SH-SY5Y (cell line): Measurements from ENCODE around the gene WDR91.

Experiments
- GATA2 ChIP-seq: IDR thresholded peaks from 2 replicates; pipeline ENCODE4 v1.6.1; 2011; ENCODE audit warnings: mild to moderate bottlenecking, low read depth, low read length
- GATA3 ChIP-seq: IDR thresholded peaks from 2 replicates; pipeline ENCODE4 v1.6.1; 2011; ENCODE audit warnings: low read depth, mild to moderate bottlenecking, low read length, moderate library complexity

Gene WDR91

DNA sequence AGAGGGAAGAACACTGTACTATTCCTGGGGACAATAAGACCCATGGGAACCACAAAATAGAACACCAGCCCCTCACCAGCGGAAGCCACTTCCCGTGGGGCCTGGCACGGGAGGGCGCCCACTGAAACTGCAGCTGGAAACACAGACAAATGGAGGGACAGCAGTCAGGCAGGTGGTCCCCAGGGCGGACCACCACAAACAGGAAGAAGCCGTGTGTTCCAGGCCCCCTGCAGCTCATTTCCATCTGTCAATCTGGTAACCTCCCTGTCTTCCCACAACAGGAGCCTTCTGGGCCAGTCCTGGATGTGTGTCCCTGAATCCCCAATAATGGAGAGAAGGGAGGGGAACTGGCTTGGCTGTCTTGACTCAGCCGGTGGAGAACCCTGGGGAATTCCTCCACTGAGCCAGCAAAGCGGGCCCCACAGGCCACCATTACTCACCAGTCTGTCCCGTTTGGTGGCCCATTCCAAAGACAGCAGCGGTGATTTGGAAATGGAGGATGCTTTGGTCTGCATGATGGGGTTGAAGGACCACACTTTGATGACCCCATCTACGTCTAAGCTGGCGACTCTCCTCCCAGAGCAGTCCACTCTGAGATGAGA, 16.7 kb downstream of the WDR91 start:
- TF ChIP-seq GATA2 (no peak), GATA3 (no peak)

DNA sequence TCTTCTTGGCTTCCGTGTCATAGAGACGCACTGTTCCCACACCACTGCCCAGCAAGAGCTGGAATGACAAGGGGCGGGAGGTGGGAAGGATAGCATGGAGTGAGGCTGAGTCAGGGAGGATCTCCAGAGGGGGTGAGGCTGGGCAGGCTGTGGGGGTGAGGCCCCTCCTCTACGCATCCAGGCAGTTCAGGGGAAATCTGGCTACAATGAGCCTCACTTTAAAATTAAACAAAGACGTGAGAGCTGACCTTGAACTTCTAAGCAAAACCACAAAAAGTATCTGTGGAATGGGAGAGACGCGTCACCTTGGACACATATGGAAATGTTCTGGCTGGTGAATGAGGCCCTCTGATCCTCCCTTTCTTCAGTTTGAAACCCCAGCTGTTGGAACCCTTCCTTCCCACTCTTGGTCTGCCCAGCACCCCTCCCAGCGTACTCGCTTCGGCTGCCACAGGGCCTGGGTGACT, 17.7 kb downstream of the WDR91 start:
- no peak for TF ChIP-seq GATA3
- TF ChIP-seq GATA2 = no peak

- TF ChIP-seq GATA2 (no peak), GATA3 (no peak)
Measured at GRCh38 chr7:135192914-135193536, 18.3 kb downstream of the WDR91 start.

GRCh38 chr7:135190703-135191102, 20.6 kb downstream of the WDR91 start:
- TF ChIP-seq GATA2 = no peak
- no peak for TF ChIP-seq GATA3

DNA sequence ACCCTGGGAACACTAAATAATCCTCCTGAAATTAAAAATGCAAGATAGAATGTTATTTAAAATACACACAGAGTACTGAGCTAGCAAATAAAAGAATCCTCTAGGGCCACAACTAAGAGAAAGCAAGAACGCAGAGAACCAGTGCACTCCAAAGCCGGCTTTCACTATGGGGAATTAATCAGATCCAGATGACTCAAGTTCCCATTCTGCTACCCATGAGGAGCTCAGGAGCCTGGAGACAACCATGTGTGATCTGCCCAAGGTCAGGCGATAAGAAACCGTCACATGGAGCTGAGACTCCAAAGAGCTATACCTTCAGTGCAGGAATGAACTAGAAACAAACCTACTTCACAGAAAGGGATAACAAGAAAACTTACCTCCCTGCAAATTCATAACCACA, 21.4 kb downstream of the WDR91 start:
- TF ChIP-seq GATA3 = no peak
- no peak for TF ChIP-seq GATA2

GRCh38 chr7:135189221-135189662, 22.1 kb downstream of the WDR91 start:
- no peak for TF ChIP-seq GATA3
- no peak for TF ChIP-seq GATA2

DNA sequence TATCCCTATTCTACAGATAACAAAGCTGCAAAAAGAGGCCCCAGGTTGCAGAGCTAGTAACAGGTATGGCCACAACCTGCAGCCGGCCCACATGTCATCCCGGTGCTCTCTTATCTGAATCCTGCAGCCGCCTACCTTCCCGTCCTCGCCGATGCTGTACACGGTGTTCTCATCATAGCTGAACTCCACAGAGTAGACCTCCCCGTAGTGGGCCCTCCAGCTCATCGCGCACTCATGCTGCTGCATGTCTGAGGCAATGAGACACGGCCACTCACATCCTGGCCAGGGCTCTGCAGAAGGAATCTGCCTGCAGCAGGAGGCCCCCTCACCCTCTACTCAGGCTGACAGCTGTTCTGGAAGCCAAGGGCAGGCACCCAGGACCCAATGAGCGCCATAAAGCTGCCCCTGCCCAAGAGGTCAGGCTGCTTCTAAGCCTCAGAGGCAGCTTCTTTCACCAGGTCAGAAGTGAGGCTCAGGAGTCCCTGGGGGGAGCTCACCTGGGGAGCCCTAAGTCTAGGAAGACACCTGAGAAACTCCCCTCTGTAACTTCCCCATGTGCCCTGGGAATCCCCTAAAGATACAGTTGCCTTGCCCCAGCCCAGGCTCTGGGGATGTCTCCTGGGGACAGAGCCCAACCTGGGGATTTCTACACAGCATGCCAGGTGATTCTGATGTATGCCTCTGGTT, 22.9 kb downstream of the WDR91 start:
- TF ChIP-seq GATA3 = no peak
- TF ChIP-seq GATA2 = no peak

DNA sequence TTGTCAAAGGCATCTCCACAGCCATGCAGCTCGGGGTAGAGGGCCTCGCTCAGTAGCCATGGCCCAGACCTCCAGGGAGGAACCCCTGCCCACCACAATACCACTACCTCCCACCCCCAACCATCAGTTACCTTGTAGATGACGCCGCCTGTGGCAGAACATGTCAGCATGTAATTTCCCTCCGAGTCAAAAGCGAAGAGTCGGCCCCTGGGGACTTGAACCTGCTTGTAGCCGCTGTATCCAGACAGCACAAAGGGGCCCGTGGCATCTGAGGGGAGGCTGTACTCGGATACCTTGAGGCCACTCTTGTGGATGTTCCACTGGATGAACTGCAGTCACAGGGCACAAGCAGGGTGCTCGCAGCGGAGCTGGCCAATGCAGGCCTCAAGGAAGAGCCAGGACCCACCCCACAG, 24.5 kb downstream of the WDR91 start:
- no peak for TF ChIP-seq GATA2
- no peak for TF ChIP-seq GATA3

- no peak for TF ChIP-seq GATA3
- no peak for TF ChIP-seq GATA2
Measured at GRCh38 chr7:135186261-135186540, 25.1 kb downstream of the WDR91 start.

DNA sequence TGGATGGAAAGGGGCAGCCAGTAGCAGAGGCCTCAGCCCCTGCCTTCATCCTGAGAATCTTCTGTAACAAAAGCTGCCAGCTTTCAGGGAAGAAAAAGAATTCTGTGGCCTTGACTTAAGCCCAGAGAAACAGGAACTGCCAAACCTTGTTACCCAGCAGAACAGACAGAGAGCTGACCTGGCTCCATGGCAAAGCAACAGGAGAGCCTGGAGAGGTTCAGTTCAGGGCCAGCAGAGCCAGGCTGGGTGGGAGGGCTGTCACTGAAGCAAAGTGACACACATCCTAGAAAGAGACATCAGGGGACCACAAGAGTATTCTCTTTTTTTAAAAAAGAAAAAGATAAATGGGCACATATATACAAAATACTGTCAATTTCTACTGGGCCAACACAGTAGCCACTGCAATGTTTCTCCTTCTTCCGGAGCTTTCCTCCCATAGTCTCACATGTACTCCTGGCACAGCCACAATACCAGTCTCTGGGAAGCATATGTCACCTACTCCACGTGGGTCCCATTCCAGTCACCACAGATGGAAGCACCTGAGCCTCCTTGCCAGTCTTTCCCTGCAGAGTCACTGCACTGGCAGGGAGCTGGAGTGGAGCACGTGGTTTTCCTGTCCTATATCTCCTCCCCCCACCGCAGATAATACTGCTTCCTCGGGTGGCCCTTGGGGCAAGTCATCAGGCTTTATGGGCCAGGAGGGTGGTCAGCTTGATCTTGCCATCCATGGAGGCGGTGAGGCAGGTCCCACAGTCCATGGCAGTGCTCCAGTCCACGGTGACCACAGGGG, 25.7 kb downstream of the WDR91 start:
- TF ChIP-seq GATA3 = no peak
- TF ChIP-seq GATA2 = no peak

- TF ChIP-seq GATA3 (no peak), GATA2 (no peak)
Measured at GRCh38 chr7:135184254-135184841, 27.0 kb downstream of the WDR91 start.

GRCh38 chr7:135183478-135183877, 27.8 kb downstream of the WDR91 start:
- TF ChIP-seq GATA3 (no peak), GATA2 (no peak)

DNA sequence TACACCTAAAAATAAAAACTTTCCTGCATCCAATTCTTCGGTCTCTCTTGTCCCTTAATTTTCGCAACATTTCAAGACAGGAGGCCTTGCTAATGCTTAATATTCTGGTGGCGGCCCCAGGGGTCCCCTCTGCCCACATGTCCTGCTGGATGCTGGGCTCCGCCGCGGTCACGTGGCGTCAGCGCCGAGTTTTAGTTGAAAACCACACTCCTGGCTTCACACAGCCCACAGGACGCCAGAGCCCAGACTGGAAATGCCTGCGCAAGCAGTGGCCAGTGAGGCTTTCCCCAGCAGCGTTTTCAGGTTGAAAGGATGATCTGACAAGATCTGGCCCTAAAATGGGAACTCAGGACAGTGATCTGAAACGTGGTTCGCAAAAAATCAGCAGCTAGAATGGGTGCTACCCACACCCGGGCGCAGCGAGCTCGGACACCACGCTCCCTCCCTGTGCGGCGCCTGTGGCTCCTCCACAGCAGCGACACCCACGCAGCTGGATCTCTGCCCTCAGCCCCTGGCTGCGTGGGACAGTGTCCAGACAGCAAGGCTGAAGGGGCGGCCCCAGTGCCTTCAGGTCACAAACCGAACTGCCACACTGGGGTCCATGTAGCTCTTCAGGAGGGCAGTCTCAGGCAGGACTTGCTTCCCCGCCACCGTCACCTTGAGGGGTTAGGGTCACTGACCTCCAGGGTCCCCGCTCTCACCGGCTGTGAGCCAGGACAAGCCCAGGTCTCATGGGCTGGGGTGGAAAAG, 29.2 kb downstream of the WDR91 start:
- TF ChIP-seq GATA3 (no peak), GATA2 (no peak)

DNA sequence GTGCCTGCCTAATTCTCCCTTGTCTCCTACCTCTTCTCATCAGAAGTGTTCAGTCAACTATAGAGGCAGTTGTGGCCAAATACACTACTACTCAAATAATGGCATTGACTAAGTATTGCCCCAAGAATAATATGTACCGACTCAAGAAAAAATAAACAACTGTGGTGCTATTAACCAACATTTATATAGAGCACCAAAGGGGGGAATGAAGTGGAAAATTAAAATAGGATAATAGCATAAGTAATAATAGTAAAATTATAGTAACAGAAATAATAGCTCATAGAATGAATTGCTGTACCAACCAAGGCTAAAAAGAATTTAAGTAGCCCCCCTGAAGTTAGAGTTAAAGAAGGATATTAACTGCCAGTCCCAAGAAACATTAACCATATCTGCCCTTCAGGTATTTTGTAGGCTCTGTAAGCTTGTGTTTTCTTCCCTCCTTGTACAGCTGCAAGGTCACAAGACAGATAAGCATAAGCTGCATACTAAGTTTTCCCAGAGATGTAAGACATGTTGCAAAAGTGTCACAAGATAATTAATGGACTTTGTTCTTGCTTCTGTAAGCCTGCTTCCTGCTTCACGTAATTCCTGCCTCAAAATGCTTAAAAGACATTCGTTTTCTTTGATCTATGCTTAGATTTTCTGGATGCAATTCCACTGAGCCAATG, 29.9 kb downstream of the WDR91 start:
- TF ChIP-seq GATA2 (no peak), GATA3 (no peak)
